Measurements from ENCODE around the gene DROSHA. TPM values are rescaled to one million over a fixed set of nuclear protein-coding genes. Genes with fewer than 3 reads are reported as not detected.
"Not testable (repeated sequence)": the region's sequence is repeated elsewhere in the genome, so short reads cannot be mapped to it uniquely, and the experiment has no call there.

The DROSHA gene
- polyA plus RNA-seq, 3 donors = 2.2 to 12.6 (median 7.6) TPM

DNA sequence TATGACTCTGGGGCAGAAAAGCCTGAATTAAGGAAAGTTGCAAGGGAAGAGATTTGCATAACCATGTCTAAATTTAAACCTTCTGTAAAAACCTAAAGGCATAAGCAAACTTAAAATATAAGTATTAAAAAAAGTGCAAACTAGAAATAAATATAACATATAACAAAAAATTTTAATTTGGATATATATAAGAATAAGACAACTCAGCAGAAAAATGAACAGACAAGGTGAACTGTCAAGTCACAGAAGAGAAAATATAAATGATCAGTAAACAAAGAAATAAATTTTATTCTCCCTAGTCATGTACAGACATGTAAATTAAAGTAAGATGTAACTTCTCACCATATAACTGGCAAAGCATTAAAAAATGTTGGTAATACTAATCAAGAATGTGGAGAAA lies 37.2 kb upstream of the DROSHA start:
- DNase-seq = no peak
- Mint-ChIP-seq H3K9me3 (peaks cover 9 to 30% (median 19%) of the 10 kb centered on the region in 7 donors), H3K4me3 (no peak overlapping the region), H3K36me3 (peaks cover 6 to 7% of the 10 kb centered on the region in 2 donors), H3K4me1 (peaks cover 24% of the 10 kb centered on the region), H3K27ac (no peak overlapping the region), H3K27me3 (ENCODE audit: low read depth in 3 of 3) (peaks cover 0 to 2% (median 0%) of the 10 kb centered on the region in 3 donors)
- Histone ChIP-seq H2AFZ (ENCODE audit: insufficient read depth, low read depth, low read length, poor library complexity, severe bottlenecking) (no peak overlapping the region), H3K4me1 (ENCODE audit: control insufficient read depth in 1 of 2, insufficient read depth in 2 of 2, low read length in 2 of 2) (peaks cover 8 to 22% of the 10 kb centered on the region in 2 donors), H3K4me2 (replicated peaks; ENCODE audit: extremely low read depth, low read length, poor library complexity, severe bottlenecking) (no peak overlapping the region), H3K27ac (ENCODE audit: low read depth in 1 of 2, low read length in 2 of 2) (no peak overlapping the region), H3K27me3 (ENCODE audit: control insufficient read depth in 2 of 2, insufficient read depth in 2 of 2, low read length in 2 of 2) (no peaks in the 10 kb centered on the region), H3K4me3 (replicated peaks in 1 of 3; ENCODE audit: low read depth in 2 of 3, low read length in 3 of 3) (no peak overlapping the region), H3K9me3 (replicated peaks in 1 of 2; ENCODE audit: control insufficient read depth in 1 of 2, insufficient read depth in 1 of 2, low read length in 2 of 2) (peaks cover 0 to 14% of the 10 kb centered on the region in 2 donors), H3K36me3 (replicated peaks in 1 of 2; ENCODE audit: control insufficient read depth in 1 of 2, insufficient read depth in 2 of 2, low read length in 2 of 2) (no peaks in the 10 kb centered on the region), H4K20me1 (ENCODE audit: insufficient read depth, low read length) (no peaks in the 10 kb centered on the region), H3K9ac (ENCODE audit: insufficient read depth, low read length, poor library complexity, severe bottlenecking) (no peak overlapping the region), H3K79me2 (ENCODE audit: insufficient read depth, low read length) (no peaks in the 10 kb centered on the region)
- intact Hi-C loops (cut with micrococcal nuclease) = no loop called here
- TF ChIP-seq, protein P1, sequence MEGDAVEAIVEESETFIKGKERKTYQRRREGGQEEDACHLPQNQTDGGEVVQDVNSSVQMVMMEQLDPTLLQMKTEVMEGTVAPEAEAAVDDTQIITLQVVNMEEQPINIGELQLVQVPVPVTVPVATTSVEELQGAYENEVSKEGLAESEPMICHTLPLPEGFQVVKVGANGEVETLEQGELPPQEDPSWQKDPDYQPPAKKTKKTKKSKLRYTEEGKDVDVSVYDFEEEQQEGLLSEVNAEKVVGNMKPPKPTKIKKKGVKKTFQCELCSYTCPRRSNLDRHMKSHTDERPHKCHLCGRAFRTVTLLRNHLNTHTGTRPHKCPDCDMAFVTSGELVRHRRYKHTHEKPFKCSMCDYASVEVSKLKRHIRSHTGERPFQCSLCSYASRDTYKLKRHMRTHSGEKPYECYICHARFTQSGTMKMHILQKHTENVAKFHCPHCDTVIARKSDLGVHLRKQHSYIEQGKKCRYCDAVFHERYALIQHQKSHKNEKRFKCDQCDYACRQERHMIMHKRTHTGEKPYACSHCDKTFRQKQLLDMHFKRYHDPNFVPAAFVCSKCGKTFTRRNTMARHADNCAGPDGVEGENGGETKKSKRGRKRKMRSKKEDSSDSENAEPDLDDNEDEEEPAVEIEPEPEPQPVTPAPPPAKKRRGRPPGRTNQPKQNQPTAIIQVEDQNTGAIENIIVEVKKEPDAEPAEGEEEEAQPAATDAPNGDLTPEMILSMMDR (IDR thresholded peaks at IDR 0.05) = no peak

DNA sequence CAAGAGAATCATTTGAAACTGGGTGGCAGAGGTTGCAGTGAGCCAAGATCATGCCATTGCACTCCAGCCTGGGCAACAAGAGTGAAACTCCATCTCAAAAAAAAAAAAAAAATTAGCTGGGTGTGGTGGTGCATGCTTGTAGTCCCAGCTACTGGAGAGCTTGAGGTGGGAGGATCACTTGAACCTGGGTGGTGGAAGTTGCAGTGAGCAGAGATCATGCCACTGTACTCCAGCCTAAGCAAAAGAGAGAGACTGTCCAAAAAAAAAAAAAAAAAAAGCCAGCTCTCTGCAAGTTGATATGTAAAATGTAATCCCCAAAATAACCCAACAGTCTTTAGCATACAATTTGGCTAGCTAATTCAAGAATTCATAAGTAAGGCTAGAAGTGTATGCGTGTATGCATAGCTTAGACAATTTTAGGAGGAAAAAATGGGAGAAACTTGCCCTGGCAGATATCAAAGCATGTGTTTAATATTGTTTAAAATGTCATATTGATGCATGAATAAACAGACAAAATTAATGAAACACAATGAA lies 36.5 kb upstream of the DROSHA start:
- Mint-ChIP-seq H3K4me3 (no peak overlapping the region), H3K4me1 (peaks cover 26% of the 10 kb centered on the region), H3K27me3 (ENCODE audit: low read depth in 3 of 3) (peaks cover 0 to 2% (median 0%) of the 10 kb centered on the region in 3 donors), H3K36me3 (peaks cover 6 to 8% of the 10 kb centered on the region in 2 donors), H3K9me3 (peaks cover 9 to 35% (median 19%) of the 10 kb centered on the region in 7 donors), H3K27ac (no peak overlapping the region)
- Histone ChIP-seq H3K9ac (ENCODE audit: insufficient read depth, low read length, poor library complexity, severe bottlenecking) (no peak overlapping the region), H3K4me1 (ENCODE audit: control insufficient read depth in 1 of 2, insufficient read depth in 2 of 2, low read length in 2 of 2) (peaks cover 8 to 22% of the 10 kb centered on the region in 2 donors), H3K27ac (ENCODE audit: low read depth in 1 of 2, low read length in 2 of 2) (no peak overlapping the region), H3K4me3 (replicated peaks in 1 of 3; ENCODE audit: low read depth in 2 of 3, low read length in 3 of 3) (no peak overlapping the region), H3K36me3 (replicated peaks in 1 of 2; ENCODE audit: control insufficient read depth in 1 of 2, insufficient read depth in 2 of 2, low read length in 2 of 2) (no peaks in the 10 kb centered on the region), H2AFZ (ENCODE audit: insufficient read depth, low read depth, low read length, poor library complexity, severe bottlenecking) (no peak overlapping the region), H3K9me3 (replicated peaks in 1 of 2; ENCODE audit: control insufficient read depth in 1 of 2, insufficient read depth in 1 of 2, low read length in 2 of 2) (peaks cover 0 to 14% of the 10 kb centered on the region in 2 donors), H3K4me2 (replicated peaks; ENCODE audit: extremely low read depth, low read length, poor library complexity, severe bottlenecking) (no peak overlapping the region), H3K79me2 (ENCODE audit: insufficient read depth, low read length) (no peaks in the 10 kb centered on the region), H3K27me3 (ENCODE audit: control insufficient read depth in 2 of 2, insufficient read depth in 2 of 2, low read length in 2 of 2) (no peaks in the 10 kb centered on the region), H4K20me1 (ENCODE audit: insufficient read depth, low read length) (no peaks in the 10 kb centered on the region)
- intact Hi-C loops (cut with micrococcal nuclease) = no loop called here
- TF ChIP-seq, protein P1 (IDR thresholded peaks at IDR 0.05) = no peak
- DNase-seq = no peak
- no CpG with 5 or more reads among the region's 1 CpG for WGBS (ENCODE audit: insufficient coverage)

DNA sequence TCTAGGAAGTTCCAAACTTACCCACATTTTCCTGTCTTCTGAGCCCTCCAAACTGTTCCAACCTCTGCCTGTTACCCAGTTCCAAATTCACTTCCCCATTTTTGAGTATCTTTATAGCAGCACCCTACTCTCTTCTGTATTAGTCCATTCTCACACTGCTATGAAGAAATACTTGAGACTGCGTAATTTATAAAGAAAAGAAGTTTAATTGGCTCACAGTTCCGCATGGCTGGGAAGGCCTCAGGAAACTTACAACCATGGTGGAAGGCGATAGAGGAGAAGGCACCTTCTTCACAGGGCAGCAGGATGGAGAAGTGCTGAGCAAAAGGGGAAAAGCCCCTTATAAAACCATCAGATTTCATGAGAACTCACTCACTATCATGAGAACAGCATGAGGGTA lies 34.5 kb upstream of the DROSHA start:
- not testable (repeated sequence) for H3K36me3 Mint-ChIP-seq

More for the DNA sequence above, 34.5 kb upstream of the DROSHA start:
- intact Hi-C loops (cut with micrococcal nuclease); H3K4me2 ChIP-seq (replicated peaks; ENCODE audit: extremely low read depth, low read length, poor library complexity, severe bottlenecking); H2AFZ ChIP-seq (ENCODE audit: insufficient read depth, low read depth, low read length, poor library complexity, severe bottlenecking); H3K9ac ChIP-seq (ENCODE audit: insufficient read depth, low read length, poor library complexity, severe bottlenecking); H4K20me1 ChIP-seq (ENCODE audit: insufficient read depth, low read length); H3K79me2 ChIP-seq (ENCODE audit: insufficient read depth, low read length); H3K27me3 Mint-ChIP-seq (ENCODE audit: low read depth in 3 of 3); H3K4me3 Mint-ChIP-seq; H3K36me3 ChIP-seq (replicated peaks in 1 of 2; ENCODE audit: control insufficient read depth in 1 of 2, insufficient read depth in 2 of 2, low read length in 2 of 2); H3K4me1 ChIP-seq (ENCODE audit: control insufficient read depth in 1 of 2, insufficient read depth in 2 of 2, low read length in 2 of 2); H3K4me3 ChIP-seq (replicated peaks in 1 of 3; ENCODE audit: low read depth in 2 of 3, low read length in 3 of 3); H3K27me3 ChIP-seq (ENCODE audit: control insufficient read depth in 2 of 2, insufficient read depth in 2 of 2, low read length in 2 of 2): not testable (repeated sequence)
- Mint-ChIP-seq H3K9me3 (peaks cover 9 to 29% (median 19%) of the 10 kb centered on the region in 7 donors), H3K4me1 (peaks cover 13% of the 10 kb centered on the region), H3K27ac (peak overlapping the region in 5 of 7 donors; percentile 53 to 85 (median 61))
- peak; percentile 9 to 49 (median 24) for DNase-seq
- WGBS (ENCODE audit: insufficient coverage) = no CpG with 5 or more reads among the region's 3 CpGs
- Histone ChIP-seq H3K27ac (ENCODE audit: low read depth in 1 of 2, low read length in 2 of 2) (peak overlapping the region in 1 of 2 donors; percentile 48), H3K9me3 (replicated peaks in 1 of 2; ENCODE audit: control insufficient read depth in 1 of 2, insufficient read depth in 1 of 2, low read length in 2 of 2) (peaks cover 0 to 14% of the 10 kb centered on the region in 2 donors)
